IMR-90 (cell line): ENCODE measurements around the gene PHLDA2. TPM values are rescaled to one million over a fixed set of nuclear protein-coding genes. Genes with fewer than 3 reads are reported as not detected.

Experiments
- ATAC-seq: fragments of 200-7000 bp; cut with Tn5 transposase; 2 replicates; pipeline ENCODE4 v1.9.1; 2020; ENCODE audit warnings: low read depth, mild to moderate bottlenecking, moderate library complexity
- BruUV-seq: library from RNA; stranded (reverse); fragments of 400-500 nt; replicated peaks from 2 replicates; lab custom pipeline; 2021; lab: Mats Ljungman, UMichigan
- CTCF ChIA-PET: fragments of 300-600 bp; formaldehyde crosslinking; extraction: SDS; loops from one replicate; lab custom pipeline; 2021; ENCODE audit warnings: antibody characterized with exemption; lab: Yijun Ruan, JAX
- POLR2A ChIA-PET: fragments of 300-600 bp; sonication (Branson Sonifier 250); formaldehyde crosslinking; loops from one replicate; lab custom pipeline; 2022; ENCODE audit warnings: antibody characterized with exemption; ENCODE audit not compliant: unreplicated experiment; lab: Charles Lee
- DNase-seq: peaks from one replicate; pipeline ENCODE4 v3.0.0; 2013
- H2AFZ ChIP-seq: replicated peaks from 2 replicates; pipeline ENCODE3; 2013; ENCODE audit warnings: low read length, mild to moderate bottlenecking; ENCODE audit not compliant: poor library complexity
- H2AK5ac ChIP-seq: 2 replicates; pipeline ENCODE4 v1.6.1; 2013; ENCODE audit warnings: low read depth, low read length, inconsistent platforms
- H2AK9ac ChIP-seq: replicated peaks from 2 replicates; pipeline ENCODE3; 2013; ENCODE audit warnings: mild to moderate bottlenecking, low read depth, low read length, moderate library complexity; ENCODE audit not compliant: poor library complexity
- H2BK120ac ChIP-seq: 2 replicates; pipeline ENCODE4 v1.6.1; 2013; ENCODE audit warnings: low read depth, low read length, inconsistent platforms
- H2BK15ac ChIP-seq: 3 replicates; pipeline ENCODE4 v1.6.1; 2013; ENCODE audit warnings: low read depth, low read length, inconsistent platforms
- H2BK20ac ChIP-seq: 2 replicates; pipeline ENCODE4 v1.6.1; 2013; ENCODE audit warnings: low read depth, mild to moderate bottlenecking, inconsistent platforms, low read length, moderate library complexity
- H2BK5ac ChIP-seq: 2 replicates; pipeline ENCODE4 v1.6.1; 2013; ENCODE audit warnings: mild to moderate bottlenecking, low read depth, low read length, inconsistent platforms; ENCODE audit not compliant: poor library complexity, severe bottlenecking
- H3K14ac ChIP-seq: replicated peaks from 2 replicates; pipeline ENCODE4 v1.6.1; 2013; ENCODE audit warnings: low read depth, low read length, inconsistent platforms
- H3K18ac ChIP-seq: 2 replicates; pipeline ENCODE4 v1.6.1; 2013; ENCODE audit warnings: low read depth, low read length, control low read depth
- H3K23ac ChIP-seq: 2 replicates; pipeline ENCODE4 v1.6.1; 2013; ENCODE audit warnings: low read depth, low read length, inconsistent platforms
- H3K27ac ChIP-seq: 2 replicates; pipeline ENCODE4 v1.5.1; 2013; ENCODE audit warnings: mild to moderate bottlenecking, control low read depth, low read length; ENCODE audit not compliant: insufficient read depth
- H3K27me3 ChIP-seq: 2 replicates; pipeline ENCODE4 v1.6.1; 2013; ENCODE audit warnings: low read length; ENCODE audit not compliant: control insufficient read depth, insufficient read depth
- H3K36me3 ChIP-seq: 2 replicates; pipeline ENCODE4 v1.6.1; 2013; ENCODE audit warnings: low read length, mixed read lengths; ENCODE audit not compliant: control insufficient read depth, insufficient read depth
- H3K4ac ChIP-seq: 2 replicates; pipeline ENCODE4 v1.6.1; 2013; ENCODE audit warnings: low read depth, low read length, inconsistent platforms
- H3K4me1 ChIP-seq: 2 replicates; pipeline ENCODE4 v1.6.1; 2013; ENCODE audit warnings: low read length, mixed read lengths; ENCODE audit not compliant: control insufficient read depth, insufficient read depth
- H3K4me2 ChIP-seq: 2 replicates; pipeline ENCODE4 v1.6.1; 2013; ENCODE audit warnings: low read depth, mild to moderate bottlenecking, control low read depth, low read length, moderate library complexity
- H3K4me3 ChIP-seq: 2 replicates; pipeline ENCODE4 v1.5.1; 2013; ENCODE audit warnings: low read depth, mild to moderate bottlenecking, control low read depth, low read length, moderate library complexity; ENCODE audit not compliant: insufficient read depth
- H3K56ac ChIP-seq: 2 replicates; pipeline ENCODE4 v1.6.1; 2013; ENCODE audit warnings: low read length, inconsistent platforms; ENCODE audit not compliant: insufficient read depth; ENCODE audit errors: extremely low read depth
- H3K79me1 ChIP-seq, 2 experiments: 2 replicates each; pipeline ENCODE4 v1.6.1; 2013; ENCODE audit warnings: low read length in 2 of 2, inconsistent platforms in 1 of 2, low read depth in 1 of 2
- H3K9ac ChIP-seq: 2 replicates; pipeline ENCODE4 v1.6.1; 2013; ENCODE audit warnings: low read depth, low read length, control low read depth
- H3K9me1 ChIP-seq: 2 replicates; pipeline ENCODE4 v1.6.1; 2013; ENCODE audit warnings: low read length, inconsistent platforms; ENCODE audit not compliant: insufficient read depth
- H3K9me3 ChIP-seq: 2 replicates; pipeline ENCODE4 v1.6.1; 2013; ENCODE audit warnings: low read length; ENCODE audit not compliant: control insufficient read depth, insufficient read depth
- H4K20me1 ChIP-seq: 2 replicates; pipeline ENCODE4 v1.6.1; 2013; ENCODE audit warnings: low read length, inconsistent platforms; ENCODE audit not compliant: insufficient read depth
- H4K5ac ChIP-seq: 2 replicates; pipeline ENCODE4 v1.6.1; 2013; ENCODE audit warnings: mild to moderate bottlenecking, low read depth, low read length, control low read depth
- H4K8ac ChIP-seq, 2 experiments: 2 replicates each; pipeline ENCODE4 v1.6.1; 2013; ENCODE audit warnings: low read depth in 2 of 2, low read length in 2 of 2, control low read depth in 1 of 2, inconsistent platforms in 1 of 2
- H4K91ac ChIP-seq: 2 replicates; pipeline ENCODE4 v1.6.1; 2013; ENCODE audit warnings: low read depth, low read length, inconsistent platforms; ENCODE audit not compliant: insufficient read depth
- CHD1 ChIP-seq: IDR thresholded peaks from 2 replicates; pipeline ENCODE4 v1.6.1; 2012; ENCODE audit warnings: low read depth, low read length, improper control_type of control experiment
- MAZ ChIP-seq: IDR thresholded peaks from 2 replicates; pipeline ENCODE4 v1.6.1; 2012; ENCODE audit warnings: low read depth, mild to moderate bottlenecking, low read length, improper control_type of control experiment, moderate library complexity, borderline replicate concordance
- POLR2A ChIP-seq: IDR thresholded peaks from 2 replicates; pipeline ENCODE4 v1.6.1; 2012; ENCODE audit warnings: mild to moderate bottlenecking, low read depth, low read length
- RCOR1 ChIP-seq: IDR thresholded peaks from 2 replicates; pipeline ENCODE4 v1.6.1; 2012; ENCODE audit warnings: mild to moderate bottlenecking, low read length, improper control_type of control experiment; ENCODE audit not compliant: insufficient replicate concordance
- SMC3 ChIP-seq: fragments of 150-350 bp; IDR thresholded peaks from 2 replicates; pipeline ENCODE4 v1.6.1; 2016; ENCODE audit warnings: low read depth, mild to moderate bottlenecking, antibody characterized with exemption, low read length, moderate library complexity
- WGBS, 2 experiments: methylation state at CpG; one replicate each; pipeline versions ENCODE4 v1.1.5 to v1.1.7; 2013; ENCODE audit warnings: missing lambda C conversion rate in 2 of 2; ENCODE audit not compliant: insufficient read length in 1 of 2; ENCODE audit errors: extremely low coverage in 2 of 2; 5-methylcytosine and 5-hydroxymethylcytosine counted together
- dilution Hi-C: fragments of 300-500 bp; cut with HindIII; formaldehyde crosslinking; loops from one replicate; pipeline ENCODE4 v1.14.3; 2018; ENCODE audit warnings: low sequenced_read_pairs; ENCODE audit not compliant: unreplicated experiment
- in situ Hi-C: fragments of 300-500 bp; cut with MboI; formaldehyde crosslinking; loops from 3 replicates; pipeline ENCODE4 v1.14.3; 2019; ENCODE audit warnings: low sequenced_read_pairs, inconsistent platforms, mixed read lengths
- intact Hi-C: fragments of 100-400 bp; cut with micrococcal nuclease; formaldehyde crosslinking; loops from 2 replicates; pipeline ENCODE4 v1.10.0; 2022
- polyA plus RNA-seq, 3 experiments: library from polyadenylated mRNA; depleted of rRNA; stranded (reverse); fragments of >200 nt; gene quantifications; 2 replicates each; pipeline ENCODE4 v1.2.3, GENCODE V29; 2012; ENCODE audit warnings: low replicate concordance in 1 of 3
- total RNA-seq: library from RNA; depleted of rRNA; stranded (reverse); fragments of >200 nt; gene quantifications from 2 replicates; pipeline ENCODE4 v1.2.3, GENCODE V29; 2012
- TF ChIP-seq, protein P1 (sequence below): fragments of 150-350 bp; IDR thresholded peaks from 2 replicates; pipeline ENCODE4 v1.6.1; 2017; ENCODE audit warnings: mild to moderate bottlenecking, antibody characterized with exemption, low read length, low read depth

Gene PHLDA2
- total and polyA plus RNA-seq, 2 of the 4 experiments (the other 2 are of a cell fraction) = 3.8 to 89.0 TPM

GRCh38 chr11:2913776-2914175, 15.4 kb downstream of the PHLDA2 start:
- Histone ChIP-seq H3K4me2 (no peak overlapping the region), H2BK20ac (peak overlapping the region; percentile 56; the same call in 1 of the 2 replicates), H2BK15ac (no peak overlapping the region), H2AK9ac (peak overlapping the region; percentile 43), H4K91ac (0 out of 2 replicates have a peak overlapping the region, but pooled peaks have one; percentile 17), H3K14ac (no peak overlapping the region), H3K4me1 (peaks cover 16% of the 10 kb centered on the region), H3K79me1 (peaks cover 0 to 7% of the 10 kb centered on the region in 2 experiments; a peak in 1 of 4 replicates), H3K9me1 (peaks cover 11% of the 10 kb centered on the region), H4K5ac (no peak overlapping the region), H4K8ac (no peak overlapping the region), H3K27me3 (no peaks in the 10 kb centered on the region), H3K4ac (peak overlapping the region; percentile 63; the same call in 1 of the 2 replicates), H3K9ac (no peak overlapping the region), H2AFZ (no peak overlapping the region), H2AK5ac (0 out of 2 replicates have a peak overlapping the region, but pooled peaks have one; percentile 79), H3K36me3 (no peaks in the 10 kb centered on the region), H3K4me3 (no peak overlapping the region), H4K20me1 (no peaks in the 10 kb centered on the region), H3K27ac (no peak overlapping the region), H3K23ac (no peak overlapping the region), H3K56ac (no peak overlapping the region), H2BK120ac (peak overlapping the region; percentile 23; the same call in 1 of the 2 replicates), H3K9me3 (no peaks in the 10 kb centered on the region), H2BK5ac (no peak overlapping the region), H3K18ac (no peak overlapping the region)
- intact Hi-C loops = no loop called here
- dilution Hi-C loops = no loop called here
- BruUV-seq = no TSS peak
- ATAC-seq (no peak), DNase-seq (no peak)
- 88% methylated on average over 6 of the region's 9 CpGs; no CpG with 5 or more reads in 1 of the 2 experiments for WGBS, 2 experiments
- CTCF ChIA-PET = no interaction called here
- POLR2A ChIA-PET = no interaction called here
- in situ Hi-C loops = no loop called here
- TF ChIP-seq SMC3 (no peak), MAZ (no peak), RCOR1 (no peak), POLR2A (no peak), CHD1 (no peak)
- TF ChIP-seq, protein P1, sequence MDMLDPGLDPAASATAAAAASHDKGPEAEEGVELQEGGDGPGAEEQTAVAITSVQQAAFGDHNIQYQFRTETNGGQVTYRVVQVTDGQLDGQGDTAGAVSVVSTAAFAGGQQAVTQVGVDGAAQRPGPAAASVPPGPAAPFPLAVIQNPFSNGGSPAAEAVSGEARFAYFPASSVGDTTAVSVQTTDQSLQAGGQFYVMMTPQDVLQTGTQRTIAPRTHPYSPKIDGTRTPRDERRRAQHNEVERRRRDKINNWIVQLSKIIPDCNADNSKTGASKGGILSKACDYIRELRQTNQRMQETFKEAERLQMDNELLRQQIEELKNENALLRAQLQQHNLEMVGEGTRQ = no peak
